MM.1S (cell line): ENCODE results near the gene PLA2G2D.

Experiments used
- CTCF ChIP-seq: fragments of 300-600 bp; sonication (generic); IDR thresholded peaks from 2 replicates; pipeline ENCODE4 v1.5.1; 2016; ENCODE audit warnings: antibody characterized with exemption, low read length, mixed read lengths
- EZH2phosphoT487 ChIP-seq: fragments of 300-600 bp; sonication (generic); IDR thresholded peaks from 2 replicates; pipeline ENCODE4 v1.6.1; 2018; ENCODE audit warnings: antibody characterized with exemption, low read length

DNA sequence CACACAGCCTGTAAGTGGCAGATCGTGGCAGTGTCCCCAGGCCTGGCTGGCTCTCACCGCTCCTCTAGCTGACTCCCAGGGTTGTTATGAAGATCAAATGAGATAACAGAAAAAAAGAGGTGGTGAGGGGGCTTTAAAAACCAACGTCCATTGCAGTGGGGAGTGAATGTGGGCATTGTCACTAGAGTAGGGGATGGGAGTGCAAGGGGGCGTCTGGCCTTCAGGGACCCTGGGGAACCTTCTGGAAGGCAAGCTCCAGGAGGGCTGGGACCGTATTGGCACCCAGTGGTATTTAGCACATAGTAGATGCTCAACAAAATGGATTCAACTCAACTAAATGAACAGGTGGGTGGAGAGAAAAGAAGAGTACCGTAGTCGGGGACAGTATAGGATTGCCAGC lies 3.4 kb downstream of the PLA2G2D start:
- TF ChIP-seq CTCF = no peak
- TF ChIP-seq EZH2phosphoT487 = no peak
